Suprapubic skin (tissue), 4 donors: ENCODE measurements around the gene OR6J1. TPM values are rescaled to one million over a fixed set of nuclear protein-coding genes. Genes with fewer than 3 reads are reported as not detected.

Source experiments
- DNase-seq, 2 donors: peaks; one replicate each; pipeline ENCODE4 v3.0.0-alpha.2; 2019; ENCODE audit warnings: low spot score in 2 of 2
- H3K27ac ChIP-seq: fragments of 200-600 bp; sonication (generic); one replicate; pipeline ENCODE4 v1.5.1; 2019
- H3K27me3 ChIP-seq: fragments of 200-600 bp; sonication (generic); one replicate; pipeline ENCODE4 v1.5.1; 2019
- H3K36me3 ChIP-seq: fragments of 200-600 bp; sonication (generic); one replicate; pipeline ENCODE4 v1.5.1; 2019
- H3K4me1 ChIP-seq: fragments of 200-600 bp; sonication (generic); one replicate; pipeline ENCODE4 v1.5.1; 2019
- H3K4me3 ChIP-seq: fragments of 200-600 bp; sonication (generic); one replicate; pipeline ENCODE4 v1.5.1; 2019; ENCODE audit warnings: mild to moderate bottlenecking
- H3K9me3 ChIP-seq: fragments of 200-600 bp; sonication (generic); one replicate; pipeline ENCODE4 v1.5.1; 2019
- EP300 ChIP-seq: sonication (generic); formaldehyde crosslinking; IDR thresholded peaks from one replicate; pipeline ENCODE4 v1.6.1; 2017; ENCODE audit warnings: antibody characterized with exemption
- POLR2A ChIP-seq, 2 donors: fragments of 450-650 bp; IDR thresholded peaks; one replicate each; pipeline ENCODE4 v1.6.1; 2017; ENCODE audit warnings: antibody characterized with exemption in 2 of 2, mild to moderate bottlenecking in 2 of 2, moderate library complexity in 2 of 2
- POLR2AphosphoS5 ChIP-seq, 3 donors: sonication (generic); formaldehyde crosslinking; IDR thresholded peaks; one replicate each; pipeline ENCODE4 v1.6.1; 2017; ENCODE audit warnings: antibody characterized with exemption in 3 of 3
- WGBS: methylation state at CpG from one replicate; pipeline ENCODE4 v1.1.5; 2018; 5-methylcytosine and 5-hydroxymethylcytosine counted together
- total RNA-seq, 4 donors: library from RNA; depleted of rRNA; stranded (reverse); fragments of >200 nt; gene quantifications; one replicate each; pipeline ENCODE4 v1.1.0, GENCODE V29; 2016
- TF ChIP-seq, protein P1 (sequence below), 2 donors: fragments of 200-600 bp in 1 of 2; fragments of 450-650 bp in 1 of 2; sonication (generic) in 1 of 2; IDR thresholded peaks; one replicate each; pipeline ENCODE4 v1.5.1; 2016 to 2019; ENCODE audit warnings: antibody characterized with exemption in 2 of 2, mild to moderate bottlenecking in 1 of 2, moderate library complexity in 1 of 2

OR6J1 gene
- total RNA-seq, 4 donors from 2014 or later: not detected

- no peak for DNase-seq
- 15% methylated on average over 4 of the region's 6 CpGs for WGBS
These were observed 29.8 kb downstream of the OR6J1 start for GRCh38 chr14:22614240-22614799.

GRCh38 chr14:22613736-22614239 lies 30.4 kb downstream of the OR6J1 start:
- no peak for DNase-seq
- 35% methylated on average over 3 of the region's 3 CpGs for WGBS
- Histone ChIP-seq H3K4me1 (peaks cover 11% of the 10 kb centered on the region), H3K4me3 (no peak overlapping the region), H3K36me3 (peaks cover 37% of the 10 kb centered on the region), H3K27me3 (no peaks in the 10 kb centered on the region), H3K27ac (peak overlapping the region; percentile 1), H3K9me3 (no peaks in the 10 kb centered on the region)
- TF ChIP-seq POLR2A (IDR thresholded peaks at IDR 0.05) (no peak), POLR2AphosphoS5 (IDR thresholded peaks at IDR 0.05) (no peak), EP300 (no peak)
- TF ChIP-seq, protein P1, sequence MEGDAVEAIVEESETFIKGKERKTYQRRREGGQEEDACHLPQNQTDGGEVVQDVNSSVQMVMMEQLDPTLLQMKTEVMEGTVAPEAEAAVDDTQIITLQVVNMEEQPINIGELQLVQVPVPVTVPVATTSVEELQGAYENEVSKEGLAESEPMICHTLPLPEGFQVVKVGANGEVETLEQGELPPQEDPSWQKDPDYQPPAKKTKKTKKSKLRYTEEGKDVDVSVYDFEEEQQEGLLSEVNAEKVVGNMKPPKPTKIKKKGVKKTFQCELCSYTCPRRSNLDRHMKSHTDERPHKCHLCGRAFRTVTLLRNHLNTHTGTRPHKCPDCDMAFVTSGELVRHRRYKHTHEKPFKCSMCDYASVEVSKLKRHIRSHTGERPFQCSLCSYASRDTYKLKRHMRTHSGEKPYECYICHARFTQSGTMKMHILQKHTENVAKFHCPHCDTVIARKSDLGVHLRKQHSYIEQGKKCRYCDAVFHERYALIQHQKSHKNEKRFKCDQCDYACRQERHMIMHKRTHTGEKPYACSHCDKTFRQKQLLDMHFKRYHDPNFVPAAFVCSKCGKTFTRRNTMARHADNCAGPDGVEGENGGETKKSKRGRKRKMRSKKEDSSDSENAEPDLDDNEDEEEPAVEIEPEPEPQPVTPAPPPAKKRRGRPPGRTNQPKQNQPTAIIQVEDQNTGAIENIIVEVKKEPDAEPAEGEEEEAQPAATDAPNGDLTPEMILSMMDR (IDR thresholded peaks at IDR 0.05): no peak

More at GRCh38 chr14:22614240-22614799, 29.8 kb downstream of the OR6J1 start:
- H3K27me3 ChIP-seq: no peaks in the 10 kb centered on the region
- H3K4me1 ChIP-seq: peaks cover 11% of the 10 kb centered on the region
- no peak overlapping the region for H3K27ac ChIP-seq
- H3K36me3 ChIP-seq: peaks cover 31% of the 10 kb centered on the region
- no peak overlapping the region for H3K4me3 ChIP-seq
- TF ChIP-seq EP300 (peak; percentile 22), POLR2A (IDR thresholded peaks at IDR 0.05) (no peak)
- H3K9me3 ChIP-seq: no peaks in the 10 kb centered on the region

DNA sequence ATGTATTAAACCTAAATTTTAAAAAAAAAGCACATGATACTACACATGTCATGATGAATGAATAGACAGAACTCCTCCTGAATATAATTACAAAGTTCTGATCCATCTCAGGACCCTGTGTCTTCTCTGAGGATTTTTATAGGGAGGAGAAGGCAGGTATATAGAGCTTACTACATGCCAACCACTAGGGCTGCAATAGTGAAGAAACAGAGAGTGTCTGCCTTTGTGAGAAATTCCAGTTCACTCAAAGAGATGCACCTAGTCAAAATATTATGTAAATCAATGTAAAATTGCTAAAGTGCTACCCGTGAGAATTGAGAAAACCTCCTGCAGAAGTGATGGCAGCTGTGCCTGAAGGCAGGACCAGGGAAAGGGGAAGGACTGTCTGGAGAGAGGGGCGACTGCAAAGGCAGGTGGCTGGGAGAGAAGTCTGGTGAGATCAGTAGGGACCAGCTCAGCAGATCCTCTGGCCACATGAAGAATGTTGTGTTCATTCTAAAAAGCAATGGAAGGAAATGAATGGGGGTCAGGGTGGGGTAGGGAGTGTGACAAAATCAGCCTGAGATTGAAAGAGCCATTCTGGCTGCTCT lies 31.0 kb downstream of the OR6J1 start:
- Histone ChIP-seq H3K4me1 (peaks cover 11% of the 10 kb centered on the region), H3K9me3 (no peaks in the 10 kb centered on the region), H3K36me3 (peaks cover 42% of the 10 kb centered on the region), H3K4me3 (no peak overlapping the region), H3K27me3 (no peaks in the 10 kb centered on the region), H3K27ac (peak overlapping the region; percentile 1)
- 60% methylated on average over 2 of the region's 2 CpGs for WGBS
- no peak for TF ChIP-seq EP300
- no peak for TF ChIP-seq POLR2A (IDR thresholded peaks at IDR 0.05)
- TF ChIP-seq, protein P1 (IDR thresholded peaks at IDR 0.05): no peak
- TF ChIP-seq POLR2AphosphoS5 (IDR thresholded peaks at IDR 0.05): no peak
- DNase-seq: no peak

DNA sequence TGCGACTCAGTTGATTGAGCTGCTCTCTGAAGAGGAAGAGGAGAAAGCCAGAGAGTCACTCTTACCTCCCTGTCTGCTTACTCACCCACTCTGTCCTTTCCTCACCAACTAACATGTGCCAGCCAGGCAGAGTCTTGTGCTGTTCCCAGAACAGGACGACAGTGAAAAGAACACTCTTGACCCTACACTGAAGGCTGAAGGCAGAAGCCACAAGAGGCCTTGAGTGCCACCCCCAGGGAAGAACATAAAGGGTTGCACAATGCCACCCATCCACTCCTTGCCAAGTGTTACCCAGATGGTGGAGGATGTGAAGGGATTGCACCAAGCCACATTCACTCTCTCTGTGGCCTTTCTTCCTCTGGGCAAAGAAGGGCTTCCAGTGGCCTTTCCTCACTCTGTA lies 33.2 kb downstream of the OR6J1 start:
- Histone ChIP-seq H3K36me3 (peaks cover 65% of the 10 kb centered on the region), H3K27ac (no peak overlapping the region), H3K4me1 (peaks cover 11% of the 10 kb centered on the region), H3K9me3 (no peaks in the 10 kb centered on the region), H3K4me3 (no peak overlapping the region), H3K27me3 (no peaks in the 10 kb centered on the region)
- TF ChIP-seq POLR2A (IDR thresholded peaks at IDR 0.05) (no peak), POLR2AphosphoS5 (IDR thresholded peaks at IDR 0.05) (no peak), EP300 (no peak)
- TF ChIP-seq, protein P1 (IDR thresholded peaks at IDR 0.05): no peak
- DNase-seq: no peak
- WGBS: 95% methylated on average over 2 of the region's 2 CpGs

DNA sequence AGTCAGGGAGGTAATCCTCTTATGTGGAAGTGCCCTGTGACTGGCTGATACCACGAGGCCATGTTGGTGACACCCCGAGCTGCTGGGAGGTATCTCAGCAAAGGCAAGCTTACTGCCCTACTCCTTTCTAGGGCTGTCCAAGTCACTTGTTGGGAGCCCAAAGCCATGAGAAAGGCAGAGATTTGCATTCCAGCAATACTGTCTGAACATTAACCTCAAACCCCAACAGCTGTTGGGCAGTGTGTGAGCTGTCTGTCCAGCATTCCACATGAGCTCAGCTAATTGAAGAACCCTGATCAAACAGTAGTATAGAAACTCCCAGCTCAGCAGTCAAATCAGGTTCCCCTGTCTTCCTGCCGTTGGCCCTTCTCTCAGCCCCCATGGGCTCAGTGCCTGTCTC lies 36.9 kb downstream of the OR6J1 start:
- no peaks in the 10 kb centered on the region for H3K9me3 ChIP-seq
- peaks cover 100% of the 10 kb centered on the region for H3K36me3 ChIP-seq
- 90% methylated on average over 3 of the region's 3 CpGs for WGBS
- no peak overlapping the region for H3K27ac ChIP-seq
- H3K4me3 ChIP-seq: no peak overlapping the region
- TF ChIP-seq POLR2AphosphoS5 (IDR thresholded peaks at IDR 0.05) (no peak), POLR2A (IDR thresholded peaks at IDR 0.05) (no peak), EP300 (no peak)
- TF ChIP-seq, protein P1 (IDR thresholded peaks at IDR 0.05): no peak
- H3K4me1 ChIP-seq: no peaks in the 10 kb centered on the region
- no peak for DNase-seq
- no peaks in the 10 kb centered on the region for H3K27me3 ChIP-seq
